NCI-H2227 treated with DMSO at 0.1 percent for 48 hours (cell line): ENCODE data around the gene HDLBP.

Source experiments
- DNase-seq: peaks from one replicate; lab custom pipeline; 2025; lab: John Stamatoyannopoulos, UW

The HDLBP gene

GRCh38 chr2:241195506-241196130, 119.9 kb downstream of the HDLBP start:
- no peak for DNase-seq

- DNase-seq: no peak
These were observed 120.7 kb downstream of the HDLBP start for GRCh38 chr2:241194811-241195210.

GRCh38 chr2:241193271-241193670, 122.2 kb downstream of the HDLBP start:
- DNase-seq: no peak

- no peak for DNase-seq
These were observed 124.4 kb downstream of the HDLBP start for GRCh38 chr2:241191081-241191480.

GRCh38 chr2:241190291-241190981, 125.0 kb downstream of the HDLBP start:
- no peak for DNase-seq

GRCh38 chr2:241189856-241190201, 125.6 kb downstream of the HDLBP start:
- no peak for DNase-seq

- DNase-seq: no peak
These were observed 126.2 kb downstream of the HDLBP start for GRCh38 chr2:241189093-241189855.

- DNase-seq: no peak
These were observed 126.9 kb downstream of the HDLBP start, which contains the start of gene ANO7 for GRCh38 chr2:241188361-241189092. Gene ANO7, plus strand, starts transcription at chr2:241188677. Its CDS starts 1,387 bp downstream, at chr2:241190064.

GRCh38 chr2:241187918-241188234, 127.6 kb downstream of the HDLBP start:
- DNase-seq: no peak

- DNase-seq: no peak
These were observed 128.2 kb downstream of the HDLBP start for GRCh38 chr2:241187101-241187917.

GRCh38 chr2:241185961-241186360, 129.5 kb downstream of the HDLBP start:
- DNase-seq: no peak

GRCh38 chr2:241184901-241185300, 130.6 kb downstream of the HDLBP start:
- no peak for DNase-seq

- DNase-seq: no peak
These were observed 132.3 kb downstream of the HDLBP start for GRCh38 chr2:241183221-241183620.

- no peak for DNase-seq
These were observed 132.8 kb downstream of the HDLBP start for GRCh38 chr2:241182531-241183133.

GRCh38 chr2:241182126-241182525, 133.3 kb downstream of the HDLBP start:
- no peak for DNase-seq

GRCh38 chr2:241180495-241180894, 135.0 kb downstream of the HDLBP start:
- DNase-seq: no peak

GRCh38 chr2:241179899-241180298, 135.6 kb downstream of the HDLBP start:
- DNase-seq: no peak

GRCh38 chr2:241178961-241179360, 136.5 kb downstream of the HDLBP start:
- no peak for DNase-seq

GRCh38 chr2:241177526-241178334, 137.7 kb downstream of the HDLBP start:
- no peak for DNase-seq
